Measurements from ENCODE around the gene MAST3. TPM values are rescaled to one million over a fixed set of nuclear protein-coding genes. Genes with fewer than 3 reads are reported as not detected.

The MAST3 gene
- total and polyA plus RNA-seq, 4 donors, result 4.3 to 10.6 (median 6.7) TPM

GRCh38 chr19:18062028-18062427 is 35.5 kb upstream of the MAST3 start (continued):
- TF ChIP-seq GABPA (IDR thresholded peaks at IDR 0.05 in 1 of 2, conservative IDR thresholded peaks at IDR 0.05 in 1 of 2), result no peak
- no peak for TF ChIP-seq JUND (IDR thresholded peaks at IDR 0.05)

- peak; percentile 55 for DNase-seq (ENCODE audit: low spot score)
- peaks cover 0 to 3% (median under 1%) of the 10 kb centered on the region in 4 donors for H3K4me1 ChIP-seq (ENCODE audit: control insufficient read depth in 4 of 4, insufficient read depth in 4 of 4, low read length in 3 of 4)
- 64% methylated on average over 5 of the region's 5 CpGs for WGBS
- H3K27me3 ChIP-seq (ENCODE audit: control insufficient read depth in 4 of 4, insufficient read depth in 4 of 4, low read length in 3 of 4), result no peaks in the 10 kb centered on the region
- H3K9ac ChIP-seq (ENCODE audit: low read depth in 1 of 2, low read length in 2 of 2), result no peak overlapping the region
- no peak overlapping the region for H3K4me3 ChIP-seq (ENCODE audit: low read depth in 1 of 3, low read length in 3 of 3)
- no peaks in the 10 kb centered on the region for H3K36me3 ChIP-seq (ENCODE audit: control insufficient read depth in 4 of 4, insufficient read depth in 3 of 4, low read depth in 1 of 4, low read length in 3 of 4)
- H3K9me3 ChIP-seq (ENCODE audit: control insufficient read depth in 4 of 4, low read length in 3 of 4), result no peaks in the 10 kb centered on the region
- TF ChIP-seq CTCF (IDR thresholded peaks at IDR 0.05; ENCODE audit: low read depth, low read length, missing input control), result peak; percentile 4
- no peak for TF ChIP-seq REST (IDR thresholded peaks at IDR 0.05)
- TF ChIP-seq RAD21 (IDR thresholded peaks at IDR 0.05), result peak; percentile 17 to 59
- no peak overlapping the region for H3K27ac ChIP-seq (ENCODE audit: low read depth in 1 of 2, low read length in 2 of 2)
These were observed 34.1 kb upstream of the MAST3 start for GRCh38 chr19:18063463-18063862.

GRCh38 chr19:18065173-18065495 is 32.4 kb upstream of the MAST3 start:
- H3K4me1 ChIP-seq (ENCODE audit: control insufficient read depth in 4 of 4, insufficient read depth in 4 of 4, low read length in 3 of 4), result no peaks in the 10 kb centered on the region
- DNase-seq (ENCODE audit: low spot score), result no peak
- no peak overlapping the region for H3K27ac ChIP-seq (ENCODE audit: low read depth in 1 of 2, low read length in 2 of 2)
- 98% methylated on average over 1 of the region's 1 CpG for WGBS
- no peaks in the 10 kb centered on the region for H3K27me3 ChIP-seq (ENCODE audit: control insufficient read depth in 4 of 4, insufficient read depth in 4 of 4, low read length in 3 of 4)
- no peak overlapping the region for H3K9ac ChIP-seq (ENCODE audit: low read depth in 1 of 2, low read length in 2 of 2)
- no peaks in the 10 kb centered on the region for H3K36me3 ChIP-seq (ENCODE audit: control insufficient read depth in 4 of 4, insufficient read depth in 3 of 4, low read depth in 1 of 4, low read length in 3 of 4)
- H3K9me3 ChIP-seq (ENCODE audit: control insufficient read depth in 4 of 4, low read length in 3 of 4), result no peaks in the 10 kb centered on the region
- H3K4me3 ChIP-seq (ENCODE audit: low read depth in 1 of 3, low read length in 3 of 3), result no peak overlapping the region
- TF ChIP-seq HNF4G (IDR thresholded peaks at IDR 0.05), result no peak
- no peak for TF ChIP-seq MAX (IDR thresholded peaks at IDR 0.05)
- TF ChIP-seq FOXA2 (IDR thresholded peaks at IDR 0.05), result no peak
- TF ChIP-seq EGR1 (IDR thresholded peaks at IDR 0.05; ENCODE audit: low read depth in 2 of 2), result no peak
- TF ChIP-seq ATF3 (IDR thresholded peaks at IDR 0.05), result no peak
- no peak for TF ChIP-seq GABPA (IDR thresholded peaks at IDR 0.05 in 1 of 2, conservative IDR thresholded peaks at IDR 0.05 in 1 of 2)
- no peak for TF ChIP-seq RXRA (IDR thresholded peaks at IDR 0.05)
- no peak for TF ChIP-seq YY1 (IDR thresholded peaks at IDR 0.05)
- TF ChIP-seq HNF4A (conservative IDR thresholded peaks at IDR 0.05), result no peak
- no peak for TF ChIP-seq CTCF (IDR thresholded peaks at IDR 0.05; ENCODE audit: low read depth, low read length, missing input control)
- no peak for TF ChIP-seq REST (IDR thresholded peaks at IDR 0.05)
- no peak for TF ChIP-seq RAD21 (IDR thresholded peaks at IDR 0.05)
- no peak for TF ChIP-seq FOXA1 (IDR thresholded peaks at IDR 0.05)
- TF ChIP-seq SP1 (IDR thresholded peaks at IDR 0.05), result no peak
- no peak for TF ChIP-seq JUND (IDR thresholded peaks at IDR 0.05)
- TF ChIP-seq ZBTB33 (IDR thresholded peaks at IDR 0.05), result no peak
- TF ChIP-seq TAF1 (conservative IDR thresholded peaks at IDR 0.05), result no peak

All from liver (tissue), 9 donors.